ENCODE results near the gene CORO2B.

DNA sequence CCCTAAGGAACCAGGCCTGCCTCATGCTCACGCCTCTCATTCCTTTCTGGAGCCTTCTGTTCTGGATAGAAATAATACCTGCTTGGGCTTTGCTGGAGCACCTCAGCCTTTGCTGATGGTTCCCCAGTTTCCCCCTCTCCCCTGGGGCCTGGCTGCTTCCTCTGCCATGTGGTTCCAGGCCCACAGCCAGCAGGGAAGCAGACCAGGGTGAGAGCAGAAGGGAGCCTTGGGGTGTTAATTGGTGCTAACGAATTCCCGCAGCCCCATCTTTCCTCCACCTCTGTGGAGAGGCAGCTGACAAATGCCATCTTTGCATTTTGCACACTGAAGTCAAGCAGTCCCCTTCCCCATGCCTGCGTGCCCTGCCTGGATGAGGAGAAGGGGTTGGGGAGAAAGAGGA, 13.1 kb upstream of the CORO2B start:
- TF ChIP-seq CTCF (conservative IDR thresholded peaks at IDR 0.05) (no peak), EZH2 (IDR thresholded peaks at IDR 0.05; ENCODE audit: low read depth) (no peak)

Measured in PC-9 (cell line).